ENCODE results near the gene METTL23. TPM values are rescaled to one million over a fixed set of nuclear protein-coding genes. Genes with fewer than 3 reads are reported as not detected.
"Not testable (repeated sequence)": the region's sequence is repeated elsewhere in the genome, so short reads cannot be mapped to it uniquely, and the experiment has no call there.

METTL23 gene
- total RNA-seq, 3 donors from 2014 or later = 22.5 to 30.4 (median 28.7) TPM

DNA sequence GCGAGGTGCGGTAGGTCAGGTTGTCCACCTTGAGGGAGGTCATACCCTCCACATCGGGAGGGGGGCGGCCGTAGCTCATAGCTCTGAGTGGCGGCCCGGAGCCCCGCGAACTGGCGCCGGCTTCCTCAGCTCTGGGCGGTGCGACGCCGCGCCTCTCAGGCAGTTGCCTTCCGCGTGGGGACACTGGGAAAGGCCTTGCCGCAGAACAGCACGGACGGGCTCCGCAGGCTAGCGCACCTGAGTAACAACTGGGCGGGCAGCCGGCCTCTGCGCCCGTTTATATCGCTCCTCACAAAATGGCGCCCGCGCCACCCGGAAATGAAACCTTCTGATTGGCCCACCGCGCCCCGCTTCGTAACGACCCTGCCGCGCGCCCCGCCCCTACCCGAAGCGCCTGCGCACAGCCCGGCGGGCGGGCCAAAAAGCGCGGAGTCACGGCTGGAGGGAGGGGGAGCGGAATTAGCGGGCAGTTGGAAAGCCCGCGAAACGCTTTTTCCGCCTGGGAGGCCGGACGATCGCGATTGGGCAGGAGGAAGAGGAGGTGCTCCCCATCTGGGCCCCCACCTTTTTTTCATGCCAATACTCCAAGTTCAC is 10.5 kb downstream of the METTL23 start, which contains the start of gene SRSF2:
TSS of gene SRSF2 (minus strand) at position 250 of the 594 bp plus-strand sequence. CDS start at position 79, 171 bp downstream.
- Histone ChIP-seq H3K9me3 (no peaks in the 10 kb centered on the region), H3K36me3 (ENCODE audit: low read depth) (no peaks in the 10 kb centered on the region), H3K4me3 (peak within 1 kb of the TSS; percentile 97), H3K4me1 (ENCODE audit: low read depth) (peaks cover 26% of the 10 kb centered on the region)
- DNase-seq (peak; percentile 98 to 99 (median 99)), ATAC-seq (peak; percentile 88)
- TF ChIP-seq, protein P1, sequence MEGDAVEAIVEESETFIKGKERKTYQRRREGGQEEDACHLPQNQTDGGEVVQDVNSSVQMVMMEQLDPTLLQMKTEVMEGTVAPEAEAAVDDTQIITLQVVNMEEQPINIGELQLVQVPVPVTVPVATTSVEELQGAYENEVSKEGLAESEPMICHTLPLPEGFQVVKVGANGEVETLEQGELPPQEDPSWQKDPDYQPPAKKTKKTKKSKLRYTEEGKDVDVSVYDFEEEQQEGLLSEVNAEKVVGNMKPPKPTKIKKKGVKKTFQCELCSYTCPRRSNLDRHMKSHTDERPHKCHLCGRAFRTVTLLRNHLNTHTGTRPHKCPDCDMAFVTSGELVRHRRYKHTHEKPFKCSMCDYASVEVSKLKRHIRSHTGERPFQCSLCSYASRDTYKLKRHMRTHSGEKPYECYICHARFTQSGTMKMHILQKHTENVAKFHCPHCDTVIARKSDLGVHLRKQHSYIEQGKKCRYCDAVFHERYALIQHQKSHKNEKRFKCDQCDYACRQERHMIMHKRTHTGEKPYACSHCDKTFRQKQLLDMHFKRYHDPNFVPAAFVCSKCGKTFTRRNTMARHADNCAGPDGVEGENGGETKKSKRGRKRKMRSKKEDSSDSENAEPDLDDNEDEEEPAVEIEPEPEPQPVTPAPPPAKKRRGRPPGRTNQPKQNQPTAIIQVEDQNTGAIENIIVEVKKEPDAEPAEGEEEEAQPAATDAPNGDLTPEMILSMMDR (IDR thresholded peaks at IDR 0.05) = no peak
- intact Hi-C loops (cut with DNase I, micrococcal nuclease) = no loop called here

DNA sequence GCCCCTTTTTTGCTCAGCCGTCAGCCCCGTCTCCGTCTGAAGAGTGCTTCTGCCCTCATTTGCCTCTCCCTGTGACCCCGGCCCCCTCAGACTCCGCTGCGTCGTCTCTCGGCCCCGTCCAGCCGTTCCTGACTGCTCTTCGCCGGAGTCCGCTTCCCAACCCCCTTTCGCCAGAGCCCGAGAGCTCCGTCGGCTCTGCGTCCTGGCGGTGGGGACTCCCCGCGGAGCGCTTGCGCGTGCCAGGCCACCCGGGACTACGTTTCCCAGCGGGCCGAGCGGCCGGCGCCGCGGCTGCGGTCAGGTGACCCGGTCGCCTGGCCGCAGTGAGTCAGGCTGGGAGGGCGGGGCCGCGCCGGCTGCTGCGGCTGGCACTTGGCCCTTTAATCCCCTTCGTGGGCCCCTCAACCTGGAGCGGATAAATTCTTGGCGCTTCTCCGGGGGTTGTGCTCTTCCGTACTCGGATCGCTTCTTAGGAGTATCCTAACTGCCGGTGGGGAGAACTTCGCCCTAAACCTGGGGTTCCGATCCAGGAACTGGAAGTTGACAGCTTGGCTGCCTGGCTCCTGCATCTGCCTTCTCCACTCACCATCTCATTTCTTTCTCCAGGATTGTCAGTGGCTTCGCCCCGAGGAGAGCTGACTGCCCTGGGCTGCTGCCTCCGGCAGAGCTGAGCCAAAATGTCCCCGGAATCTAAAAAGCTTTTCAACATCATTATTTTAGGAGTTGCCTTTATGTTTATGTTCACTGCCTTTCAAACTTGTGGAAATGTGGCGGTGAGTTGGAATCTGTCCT is 11.2 kb downstream of the METTL23 start, which contains the start of gene MFSD11:
TSS of gene MFSD11 (plus strand) at position 444 of the 792 bp plus-strand sequence. CDS start at position 678, 234 bp downstream.
- peaks cover 26% of the 10 kb centered on the region for H3K4me1 ChIP-seq (ENCODE audit: low read depth)
- ATAC-seq (peak; percentile 82), DNase-seq (peak; percentile 90 to 96 (median 95))
- H3K4me3 ChIP-seq = peak within 1 kb of the TSS; percentile 97
- TF ChIP-seq, protein P1 (IDR thresholded peaks at IDR 0.05) = no peak
- H3K36me3 ChIP-seq (ENCODE audit: low read depth) = no peaks in the 10 kb centered on the region
- H3K9me3 ChIP-seq = no peaks in the 10 kb centered on the region
- intact Hi-C loops (cut with DNase I, micrococcal nuclease) = no loop called here

DNA sequence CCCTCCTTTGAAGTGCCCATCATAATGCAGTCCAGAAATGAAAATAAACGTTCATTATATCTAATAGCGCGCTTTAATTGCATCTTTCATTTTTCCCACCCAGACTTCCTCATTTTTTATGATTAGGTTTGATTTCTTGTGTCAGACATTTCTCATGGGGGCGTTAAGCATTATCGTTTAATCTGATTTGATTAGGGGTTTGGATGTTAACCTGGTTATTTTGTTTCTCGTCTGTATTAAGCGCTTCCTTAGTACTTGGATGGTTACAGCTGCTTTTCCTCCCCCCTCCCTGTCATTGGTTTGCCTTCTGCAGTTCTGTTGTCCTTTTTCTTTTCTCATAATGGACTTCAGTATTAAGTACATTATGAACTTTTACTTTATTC is 11.8 kb downstream of the METTL23 start:
- DNase-seq = no peak
- intact Hi-C loops (cut with DNase I, micrococcal nuclease) = no loop called here
- TF ChIP-seq, protein P1 (IDR thresholded peaks at IDR 0.05) = no peak
- no peak for ATAC-seq
- Histone ChIP-seq H3K9me3 (no peaks in the 10 kb centered on the region), H3K4me1 (ENCODE audit: low read depth) (peaks cover 26% of the 10 kb centered on the region), H3K36me3 (ENCODE audit: low read depth) (no peaks in the 10 kb centered on the region), H3K4me3 (peak overlapping the region; percentile 97)

DNA sequence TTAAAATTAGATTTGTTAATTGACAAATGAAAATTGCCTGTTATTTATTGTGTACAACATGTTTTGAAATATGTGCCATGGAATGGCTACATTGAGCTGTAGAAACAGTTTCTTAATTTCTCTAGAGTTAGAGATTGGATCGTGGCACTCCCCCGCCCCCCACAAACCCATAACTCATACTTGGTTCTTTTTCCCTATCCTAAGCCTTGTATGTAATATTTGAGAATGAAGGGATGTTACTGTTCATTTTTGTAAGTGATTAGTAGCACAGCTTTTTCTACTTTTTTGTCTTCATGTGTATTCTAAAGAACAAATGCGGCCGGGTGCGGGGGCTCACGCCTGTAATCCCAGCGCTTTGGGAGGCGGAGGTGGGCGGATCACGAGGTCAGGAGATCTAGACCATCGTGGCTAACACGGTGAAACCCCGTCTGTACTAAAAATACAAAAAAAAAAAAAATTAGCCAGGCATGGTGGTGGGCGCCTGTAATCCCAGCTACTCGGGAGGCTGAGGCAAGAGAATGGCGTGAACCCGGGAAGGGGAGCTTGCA is 13.0 kb downstream of the METTL23 start:
- ATAC-seq; intact Hi-C loops (cut with DNase I, micrococcal nuclease): not testable (repeated sequence)

DNA sequence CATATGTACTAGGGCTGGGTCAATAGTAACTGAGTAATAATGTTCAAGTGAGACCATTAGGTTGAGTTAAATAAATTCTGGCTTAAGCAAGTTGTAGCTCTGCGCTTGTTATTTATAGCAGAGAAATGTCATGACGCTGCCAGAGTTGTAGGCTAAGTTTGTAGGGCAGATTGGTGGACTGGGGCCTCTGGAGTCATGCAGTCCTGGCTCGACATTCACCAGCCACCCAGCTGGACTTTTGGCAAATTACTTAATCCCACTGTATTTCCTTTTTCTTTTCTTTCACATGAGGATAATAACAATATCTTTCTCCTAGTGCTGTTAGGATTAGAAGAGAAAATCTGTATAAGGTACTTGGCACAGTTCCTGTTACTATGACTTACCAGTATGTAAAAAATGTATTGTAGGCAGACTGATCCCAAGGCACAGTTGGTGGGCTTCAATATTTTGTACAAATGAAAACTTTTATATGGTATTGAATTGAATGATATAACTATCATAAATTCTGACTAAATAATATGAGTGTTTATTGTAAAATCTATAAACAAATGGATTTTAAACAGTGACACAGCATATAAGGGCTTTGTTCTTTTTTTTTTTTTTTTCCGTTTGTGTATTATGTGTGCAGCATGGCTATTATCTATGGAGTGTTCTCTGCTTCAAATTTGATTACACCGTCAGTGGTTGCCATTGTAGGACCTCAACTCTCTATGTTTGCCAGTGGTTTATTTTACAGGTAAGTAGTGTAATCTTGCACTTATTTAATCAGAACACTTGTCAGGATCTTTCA is 13.9 kb downstream of the METTL23 start:
- Histone ChIP-seq H3K4me1 (ENCODE audit: low read depth) (peaks cover 12% of the 10 kb centered on the region), H3K36me3 (ENCODE audit: low read depth) (no peaks in the 10 kb centered on the region), H3K9me3 (no peaks in the 10 kb centered on the region), H3K4me3 (no peak overlapping the region)
- no peak for ATAC-seq
- intact Hi-C loops (cut with DNase I, micrococcal nuclease) = no loop called here
- no peak for DNase-seq
- TF ChIP-seq, protein P1 (IDR thresholded peaks at IDR 0.05) = no peak

More for the DNA sequence above, 13.0 kb downstream of the METTL23 start:
- H3K4me1 ChIP-seq (ENCODE audit: low read depth) = peaks cover 17% of the 10 kb centered on the region
- peak in 1 of 3 donors; percentile 39 for DNase-seq
- H3K4me3 ChIP-seq; H3K9me3 ChIP-seq; H3K36me3 ChIP-seq (ENCODE audit: low read depth): not testable (repeated sequence)
